OCI-LY3 (cell line): ENCODE measurements around the gene ABCB8.
"Not testable (repeated sequence)": the region's sequence is repeated elsewhere in the genome, so short reads cannot be mapped to it uniquely, and the experiment has no call there.

ENCODE experiments used
- H2AFZ ChIP-seq: fragments of 200-600, 300-600 bp; shearing (Covaris generic); 2 replicates; pipeline ENCODE4 v1.6.0; 2014; ENCODE audit warnings: antibody characterized with exemption, low read depth, low read length
- H3K27ac ChIP-seq: fragments of 200-600, 300-600 bp; sonication (generic); 2 replicates; pipeline ENCODE4 v1.5.1; 2014; ENCODE audit warnings: mild to moderate bottlenecking, low read length, moderate library complexity, mixed read lengths
- H3K27me3 ChIP-seq: fragments of 200-600, 300-600 bp; sonication (generic); 2 replicates; pipeline ENCODE4 v1.6.1; 2014; ENCODE audit warnings: low read depth, low read length, mixed read lengths
- H3K36me3 ChIP-seq: fragments of 200-600, 300-600 bp; sonication (generic); replicated peaks from 2 replicates; pipeline ENCODE3; 2014; ENCODE audit warnings: low read depth, low read length, mixed read lengths
- H3K4me1 ChIP-seq: fragments of 300-600, 200-600 bp; sonication (generic); 2 replicates; pipeline ENCODE4 v1.6.1; 2014; ENCODE audit warnings: low read length, mixed read lengths
- H3K4me2 ChIP-seq: fragments of 200-600, 300-600 bp; sonication (generic); 2 replicates; pipeline ENCODE4 v1.6.1; 2014; ENCODE audit warnings: low read length, mixed read lengths
- H3K4me3 ChIP-seq: fragments of 300-600, 200-600 bp; sonication (generic); 2 replicates; pipeline ENCODE4 v1.5.1; 2014; ENCODE audit warnings: antibody characterized with exemption, mild to moderate bottlenecking, low read length, moderate library complexity
- H3K79me2 ChIP-seq: fragments of 300-600, 200-600 bp; shearing (Covaris generic); 2 replicates; pipeline ENCODE4 v1.6.1; 2014; ENCODE audit warnings: mild to moderate bottlenecking, low read length, mixed read lengths
- H3K9ac ChIP-seq: fragments of 300-600, 200-600 bp; shearing (Covaris generic); 2 replicates; pipeline ENCODE4 v1.6.0; 2014; ENCODE audit warnings: mild to moderate bottlenecking, low read length, moderate library complexity
- H3K9me3 ChIP-seq: fragments of 200-600, 300-600 bp; shearing (Covaris generic); 2 replicates; pipeline ENCODE4 v1.6.1; 2014; ENCODE audit warnings: low read length, mixed read lengths; ENCODE audit not compliant: insufficient read depth
- H4K20me1 ChIP-seq: fragments of 200-600, 300-600 bp; sonication (generic); 2 replicates; pipeline ENCODE4 v1.6.1; 2016; ENCODE audit warnings: low read length, mixed read lengths; ENCODE audit not compliant: insufficient read depth
- EZH2phosphoT487 ChIP-seq: fragments of 200-600 bp; shearing (Covaris generic); IDR thresholded peaks from 2 replicates; pipeline ENCODE4 v1.6.1; 2018; ENCODE audit warnings: antibody characterized with exemption, mixed run types, low read depth
- TF ChIP-seq, protein P1 (sequence below): fragments of 200-600, 300-600 bp; sonication (generic); IDR thresholded peaks from 2 replicates; pipeline ENCODE4 v1.5.1; 2014; ENCODE audit warnings: antibody characterized with exemption, low read length, low read depth

ABCB8 gene

DNA sequence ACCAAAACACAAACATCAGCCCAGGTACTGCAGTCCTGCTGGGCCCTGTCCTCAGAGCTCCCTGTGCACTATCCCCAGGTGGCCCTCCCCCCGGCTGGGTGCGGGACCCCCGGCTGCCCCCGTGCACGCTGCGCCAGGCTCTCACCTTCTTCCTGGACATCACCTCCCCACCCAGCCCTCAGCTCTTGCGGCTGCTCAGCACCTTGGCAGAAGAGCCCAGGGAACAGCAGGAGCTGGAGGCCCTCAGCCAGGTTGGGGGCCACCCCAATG lies 18.3 kb upstream of the ABCB8 start:
- H3K27ac ChIP-seq, result no peak overlapping the region
- H4K20me1 ChIP-seq, result no peaks in the 10 kb centered on the region
- H3K36me3 ChIP-seq, result no peaks in the 10 kb centered on the region
- H3K4me1 ChIP-seq, result no peaks in the 10 kb centered on the region
- no peak overlapping the region for H3K4me3 ChIP-seq
- no peak overlapping the region for H3K4me2 ChIP-seq
- no peaks in the 10 kb centered on the region for H3K79me2 ChIP-seq
- no peaks in the 10 kb centered on the region for H3K9me3 ChIP-seq
- no peak overlapping the region for H3K9ac ChIP-seq
- H2AFZ ChIP-seq, result no peak overlapping the region
- no peaks in the 10 kb centered on the region for H3K27me3 ChIP-seq
- TF ChIP-seq EZH2phosphoT487, result no peak
- TF ChIP-seq, protein P1, sequence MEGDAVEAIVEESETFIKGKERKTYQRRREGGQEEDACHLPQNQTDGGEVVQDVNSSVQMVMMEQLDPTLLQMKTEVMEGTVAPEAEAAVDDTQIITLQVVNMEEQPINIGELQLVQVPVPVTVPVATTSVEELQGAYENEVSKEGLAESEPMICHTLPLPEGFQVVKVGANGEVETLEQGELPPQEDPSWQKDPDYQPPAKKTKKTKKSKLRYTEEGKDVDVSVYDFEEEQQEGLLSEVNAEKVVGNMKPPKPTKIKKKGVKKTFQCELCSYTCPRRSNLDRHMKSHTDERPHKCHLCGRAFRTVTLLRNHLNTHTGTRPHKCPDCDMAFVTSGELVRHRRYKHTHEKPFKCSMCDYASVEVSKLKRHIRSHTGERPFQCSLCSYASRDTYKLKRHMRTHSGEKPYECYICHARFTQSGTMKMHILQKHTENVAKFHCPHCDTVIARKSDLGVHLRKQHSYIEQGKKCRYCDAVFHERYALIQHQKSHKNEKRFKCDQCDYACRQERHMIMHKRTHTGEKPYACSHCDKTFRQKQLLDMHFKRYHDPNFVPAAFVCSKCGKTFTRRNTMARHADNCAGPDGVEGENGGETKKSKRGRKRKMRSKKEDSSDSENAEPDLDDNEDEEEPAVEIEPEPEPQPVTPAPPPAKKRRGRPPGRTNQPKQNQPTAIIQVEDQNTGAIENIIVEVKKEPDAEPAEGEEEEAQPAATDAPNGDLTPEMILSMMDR, result no peak

DNA sequence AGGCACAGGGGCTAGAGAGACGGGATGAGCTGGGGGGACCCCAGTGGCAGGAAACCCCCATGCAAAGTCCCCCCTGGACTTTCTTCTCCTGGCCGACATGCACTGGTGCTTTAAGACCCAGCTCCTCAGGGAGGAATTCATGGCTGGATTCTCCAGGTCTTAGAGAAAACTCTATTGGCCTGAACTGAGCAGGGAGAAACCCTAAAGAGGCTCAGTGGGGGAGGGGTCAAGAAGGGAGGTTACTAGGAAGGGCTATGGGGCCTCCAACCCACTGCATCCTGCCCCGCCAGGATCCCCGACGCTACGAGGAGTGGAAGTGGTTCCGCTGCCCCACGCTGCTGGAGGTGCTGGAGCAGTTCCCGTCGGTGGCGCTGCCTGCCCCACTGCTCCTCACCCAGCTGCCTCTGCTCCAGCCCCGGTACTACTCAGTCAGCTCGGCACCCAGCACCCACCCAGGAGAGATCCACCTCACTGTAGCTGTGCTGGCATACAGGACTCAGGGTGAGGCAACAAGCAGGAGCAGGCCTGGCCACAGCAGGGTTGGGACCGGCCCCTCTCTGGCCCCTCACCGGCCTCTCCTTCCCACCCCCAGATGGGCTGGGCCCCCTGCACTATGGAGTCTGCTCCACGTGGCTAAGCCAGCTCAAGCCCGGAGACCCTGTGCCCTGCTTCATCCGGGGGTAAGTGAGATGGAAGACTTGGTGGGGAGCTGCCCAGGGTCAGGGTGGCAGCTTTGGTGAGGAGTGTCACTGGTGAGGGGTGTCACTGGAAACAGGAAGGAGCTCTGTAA lies 17.7 kb upstream of the ABCB8 start:
- Histone ChIP-seq H3K36me3 (no peaks in the 10 kb centered on the region), H3K27ac (no peak overlapping the region), H2AFZ (no peak overlapping the region), H3K79me2 (no peaks in the 10 kb centered on the region), H3K4me3 (no peak overlapping the region), H4K20me1 (no peaks in the 10 kb centered on the region), H3K27me3 (no peaks in the 10 kb centered on the region), H3K4me1 (no peaks in the 10 kb centered on the region), H3K4me2 (no peak overlapping the region), H3K9ac (no peak overlapping the region), H3K9me3 (no peaks in the 10 kb centered on the region)
- TF ChIP-seq, protein P1, result no peak
- no peak for TF ChIP-seq EZH2phosphoT487

DNA sequence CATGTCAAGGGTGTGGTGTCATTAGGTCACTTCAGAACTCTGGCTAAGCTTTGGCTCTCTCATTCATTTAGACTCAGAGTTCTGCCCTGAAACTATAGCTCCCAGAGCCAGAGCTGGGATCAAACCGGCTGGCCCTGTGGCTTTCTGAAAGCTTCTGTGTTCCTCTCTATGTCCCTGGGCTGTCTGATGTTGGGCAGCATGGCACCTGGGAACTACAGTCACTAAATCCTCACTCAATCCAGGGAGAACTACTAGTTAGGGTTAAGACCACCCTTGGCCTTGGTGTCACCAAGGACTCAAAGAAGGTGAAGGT lies 17.2 kb upstream of the ABCB8 start:
- H3K4me1 ChIP-seq, result no peaks in the 10 kb centered on the region
- no peaks in the 10 kb centered on the region for H4K20me1 ChIP-seq
- H3K36me3 ChIP-seq, result no peaks in the 10 kb centered on the region
- no peaks in the 10 kb centered on the region for H3K79me2 ChIP-seq
- no peak overlapping the region for H3K27ac ChIP-seq
- no peaks in the 10 kb centered on the region for H3K9me3 ChIP-seq
- H2AFZ ChIP-seq, result no peak overlapping the region
- no peak overlapping the region for H3K9ac ChIP-seq
- no peaks in the 10 kb centered on the region for H3K27me3 ChIP-seq
- TF ChIP-seq, protein P1, result no peak
- no peak for TF ChIP-seq EZH2phosphoT487
- no peak overlapping the region for H3K4me2 ChIP-seq
- no peak overlapping the region for H3K4me3 ChIP-seq

DNA sequence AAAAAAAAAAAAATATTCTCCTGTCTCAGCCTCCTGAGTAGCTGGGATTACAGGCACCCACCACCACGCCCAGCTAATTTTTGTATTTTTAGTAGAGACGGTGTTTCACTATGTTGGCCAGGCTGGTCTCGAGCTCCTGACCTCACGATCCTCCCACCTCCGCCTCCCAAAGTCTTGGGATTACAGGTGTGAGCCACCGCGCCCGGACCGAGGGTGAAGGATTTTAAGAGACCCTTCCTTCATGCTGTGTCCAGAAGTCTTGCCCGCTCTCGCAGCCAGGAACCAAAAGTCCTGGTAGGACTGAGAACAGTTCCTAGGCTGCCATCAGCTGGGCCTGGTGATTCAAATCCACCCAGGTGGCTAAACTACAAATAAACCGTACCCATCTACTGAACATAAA lies 16.6 kb upstream of the ABCB8 start:
- not testable (repeated sequence) for H2AFZ ChIP-seq, H3K27me3 ChIP-seq, H3K4me2 ChIP-seq, H4K20me1 ChIP-seq, H3K9ac ChIP-seq, H3K4me3 ChIP-seq, H3K79me2 ChIP-seq, H3K4me1 ChIP-seq, H3K36me3 ChIP-seq, H3K9me3 ChIP-seq, H3K27ac ChIP-seq
